Brain microvascular endothelial cell (primary cell): Measurements from ENCODE around the gene ACER3.

Experiments used
- DNase-seq: peaks from one replicate; pipeline ENCODE4 v3.0.0-alpha.2; 2020
- H3K27ac ChIP-seq: fragments of 250-450 bp; sonication (Bioruptor Pico); 2 replicates; pipeline ENCODE4 v1.5.1; 2020; ENCODE audit warnings: mild to moderate bottlenecking, moderate library complexity
- H3K27me3 ChIP-seq: fragments of 250-450 bp; sonication (Bioruptor Pico); replicated peaks from 2 replicates; pipeline ENCODE4 v1.5.1; 2020; ENCODE audit warnings: mild to moderate bottlenecking
- H3K36me3 ChIP-seq: fragments of 250-450 bp; sonication (Bioruptor Pico); replicated peaks from 2 replicates; pipeline ENCODE4 v1.5.1; 2020; ENCODE audit warnings: mild to moderate bottlenecking
- H3K4me3 ChIP-seq: 2 replicates; pipeline ENCODE4 v1.5.1; 2011; ENCODE audit warnings: low read depth, mild to moderate bottlenecking, control low read depth, low read length, moderate library complexity
- in situ Hi-C: cut with HindIII; loops from 2 replicates; pipeline ENCODE4 v1.10.0; 2017; ENCODE audit warnings: low sequenced_read_pairs, low pct_ligation_motif_present
- TF ChIP-seq, protein P1 (sequence below): IDR thresholded peaks from 2 replicates; pipeline ENCODE4 v1.5.1; 2011; ENCODE audit warnings: low read depth, mild to moderate bottlenecking, moderate library complexity, low read length, control low read depth, inconsistent platforms; ENCODE audit errors: missing control alignments

Gene ACER3

DNA sequence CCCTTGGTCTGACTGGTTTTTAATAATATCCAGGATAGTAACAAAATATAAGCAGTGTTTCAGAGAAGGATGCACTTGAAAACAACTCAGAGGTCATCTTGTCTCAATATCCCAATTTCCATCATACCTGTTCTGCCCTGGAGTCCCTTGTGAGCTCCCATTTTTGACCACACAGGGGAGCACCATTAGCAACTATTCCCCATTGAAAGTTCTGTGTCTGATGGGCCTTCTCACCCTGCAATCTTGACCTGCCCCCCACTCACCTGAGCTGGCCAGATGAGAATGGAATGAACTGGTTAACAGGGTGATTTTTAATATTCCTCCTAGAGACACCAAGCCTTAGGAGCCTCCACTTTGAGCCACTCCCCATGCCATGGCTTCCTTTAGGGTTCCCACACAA is 202.2 kb downstream of the ACER3 start:
- in situ Hi-C loops, result no loop called here
- TF ChIP-seq, protein P1, sequence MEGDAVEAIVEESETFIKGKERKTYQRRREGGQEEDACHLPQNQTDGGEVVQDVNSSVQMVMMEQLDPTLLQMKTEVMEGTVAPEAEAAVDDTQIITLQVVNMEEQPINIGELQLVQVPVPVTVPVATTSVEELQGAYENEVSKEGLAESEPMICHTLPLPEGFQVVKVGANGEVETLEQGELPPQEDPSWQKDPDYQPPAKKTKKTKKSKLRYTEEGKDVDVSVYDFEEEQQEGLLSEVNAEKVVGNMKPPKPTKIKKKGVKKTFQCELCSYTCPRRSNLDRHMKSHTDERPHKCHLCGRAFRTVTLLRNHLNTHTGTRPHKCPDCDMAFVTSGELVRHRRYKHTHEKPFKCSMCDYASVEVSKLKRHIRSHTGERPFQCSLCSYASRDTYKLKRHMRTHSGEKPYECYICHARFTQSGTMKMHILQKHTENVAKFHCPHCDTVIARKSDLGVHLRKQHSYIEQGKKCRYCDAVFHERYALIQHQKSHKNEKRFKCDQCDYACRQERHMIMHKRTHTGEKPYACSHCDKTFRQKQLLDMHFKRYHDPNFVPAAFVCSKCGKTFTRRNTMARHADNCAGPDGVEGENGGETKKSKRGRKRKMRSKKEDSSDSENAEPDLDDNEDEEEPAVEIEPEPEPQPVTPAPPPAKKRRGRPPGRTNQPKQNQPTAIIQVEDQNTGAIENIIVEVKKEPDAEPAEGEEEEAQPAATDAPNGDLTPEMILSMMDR, result peak; percentile 46
- no peaks in the 10 kb centered on the region for H3K36me3 ChIP-seq
- no peak overlapping the region for H3K4me3 ChIP-seq
- no peaks in the 10 kb centered on the region for H3K27me3 ChIP-seq
- DNase-seq, result no peak
- H3K27ac ChIP-seq, result no peak overlapping the region

GRCh38 chr11:77063407-77063806 is 202.7 kb downstream of the ACER3 start:
- in situ Hi-C loops, result no loop called here
- DNase-seq, result no peak
- H3K27me3 ChIP-seq, result no peaks in the 10 kb centered on the region
- H3K36me3 ChIP-seq, result no peaks in the 10 kb centered on the region
- H3K27ac ChIP-seq, result no peak overlapping the region
- TF ChIP-seq, protein P1, result no peak
- no peak overlapping the region for H3K4me3 ChIP-seq

DNA sequence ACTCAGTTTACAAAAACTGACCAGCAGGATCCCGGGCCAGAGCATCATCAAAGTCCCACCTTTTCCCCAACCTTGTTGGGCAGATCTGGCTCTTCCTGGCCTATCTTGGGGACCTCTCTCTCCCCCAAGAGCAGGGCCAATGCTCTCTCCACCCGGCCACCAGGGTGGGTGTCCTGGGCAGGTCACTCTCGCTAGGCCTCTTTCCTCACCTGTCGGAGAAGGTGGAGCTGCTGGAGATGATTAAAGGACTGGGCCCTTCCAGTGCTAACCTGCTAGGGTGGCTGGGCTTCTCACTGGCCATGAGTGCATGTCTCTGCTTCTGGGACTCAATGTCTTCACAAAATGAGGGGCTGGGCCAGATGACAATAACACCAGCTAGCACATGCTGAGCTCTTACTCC is 203.1 kb downstream of the ACER3 start:
- no peak for DNase-seq
- Histone ChIP-seq H3K4me3 (no peak overlapping the region), H3K27me3 (no peaks in the 10 kb centered on the region), H3K36me3 (no peaks in the 10 kb centered on the region), H3K27ac (no peak overlapping the region)
- in situ Hi-C loops, result no loop called here
- TF ChIP-seq, protein P1, result no peak

DNA sequence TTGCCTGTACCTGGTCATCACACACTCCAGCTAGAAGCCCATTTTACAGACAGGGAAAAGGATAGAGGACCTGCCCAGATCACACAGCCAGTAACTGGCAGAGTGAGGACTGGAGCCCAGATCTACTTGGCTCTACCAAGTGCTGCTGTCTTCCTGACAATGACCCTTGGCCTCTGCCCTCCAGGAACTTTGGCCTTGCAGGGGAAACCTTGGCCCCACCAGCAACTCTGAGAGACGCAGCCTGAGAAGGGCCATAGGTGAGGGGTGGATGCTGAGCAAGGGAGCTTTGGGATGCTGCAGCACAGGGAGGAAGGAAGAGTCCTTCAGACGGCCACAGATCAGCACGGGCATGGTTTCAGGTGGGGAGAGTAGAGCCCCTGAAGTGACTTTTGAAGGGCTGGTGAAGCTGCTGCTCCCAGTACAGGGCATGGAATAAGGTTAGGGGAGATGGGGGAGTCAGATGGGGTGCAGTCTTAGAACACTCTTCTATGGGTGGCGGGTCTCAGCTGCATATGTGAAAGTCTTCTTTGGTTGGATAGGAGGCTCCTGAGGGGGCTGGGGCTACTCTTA is 204.0 kb downstream of the ACER3 start:
- Histone ChIP-seq H3K36me3 (no peaks in the 10 kb centered on the region), H3K27me3 (no peaks in the 10 kb centered on the region), H3K27ac (no peak overlapping the region), H3K4me3 (no peak overlapping the region)
- TF ChIP-seq, protein P1, result no peak
- in situ Hi-C loops, result no loop called here
- no peak for DNase-seq

- DNase-seq, result peak; percentile 15
- no peak overlapping the region for H3K27ac ChIP-seq
These were observed 205.1 kb downstream of the ACER3 start for GRCh38 chr11:77065878-77066228.

More at GRCh38 chr11:77065878-77066228, 205.1 kb downstream of the ACER3 start:
- Histone ChIP-seq H3K27me3 (no peaks in the 10 kb centered on the region), H3K4me3 (peak overlapping the region; percentile 67), H3K36me3 (no peaks in the 10 kb centered on the region)
- TF ChIP-seq, protein P1, result no peak
- in situ Hi-C loops, result no loop called here
